HEK293T (cell line): ENCODE data around the gene PFKFB1.

Experiments used
- ARNT ChIP-seq: fragments of 450-650 bp; IDR thresholded peaks from 2 replicates; pipeline ENCODE4 v1.6.1; 2017; ENCODE audit warnings: mild to moderate bottlenecking
- FOXA1 ChIP-seq: fragments of 450-650 bp; IDR thresholded peaks from 2 replicates; pipeline ENCODE4 v1.6.1; 2016; ENCODE audit warnings: mild to moderate bottlenecking
- FOXM1 ChIP-seq: fragments of 450-650 bp; IDR thresholded peaks from 2 replicates; pipeline ENCODE4 v1.6.1; 2017; ENCODE audit warnings: mild to moderate bottlenecking, borderline replicate concordance
- L3MBTL2 ChIP-seq: fragments of 450-650 bp; conservative IDR thresholded peaks from 2 replicates; pipeline ENCODE4 v1.6.1; 2016; ENCODE audit warnings: mild to moderate bottlenecking
- NFRKB ChIP-seq: fragments of 450-650 bp; IDR thresholded peaks from 2 replicates; pipeline ENCODE4 v1.6.1; 2016; ENCODE audit warnings: mild to moderate bottlenecking, moderate library complexity
- SP1 ChIP-seq: fragments of 450-650 bp; IDR thresholded peaks from 2 replicates; pipeline ENCODE4 v1.6.1; 2017
- TARDBP ChIP-seq: fragments of 450-650 bp; IDR thresholded peaks from 2 replicates; pipeline ENCODE4 v1.6.1; 2016
- ZNF384 ChIP-seq: fragments of 450-650 bp; IDR thresholded peaks from 2 replicates; pipeline ENCODE4 v1.6.1; 2016

DNA sequence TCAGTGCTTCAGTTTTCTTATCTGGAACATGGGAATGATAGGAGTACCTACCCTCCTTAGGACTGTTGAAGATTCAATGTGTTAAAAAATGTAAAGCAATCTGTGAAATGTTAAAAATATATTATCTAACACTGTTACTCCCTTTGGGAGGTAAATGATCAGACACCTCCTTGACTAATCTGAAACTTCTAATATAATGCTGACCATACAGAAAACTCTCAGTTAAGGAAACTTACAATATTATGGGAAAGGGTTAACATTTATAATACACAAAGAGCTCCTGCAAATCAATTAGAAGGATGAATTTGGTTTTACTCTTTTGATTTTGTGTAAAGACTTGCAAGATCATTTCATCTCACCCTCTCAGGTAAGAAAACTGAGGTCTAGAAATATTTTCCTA lies 1.6 kb upstream of the PFKFB1 start:
- TF ChIP-seq ZNF384 (no peak), FOXM1 (no peak), L3MBTL2 (no peak), ARNT (no peak), TARDBP (no peak), FOXA1 (no peak), SP1 (no peak), NFRKB (no peak)
